WTC11 (cell line): Measurements from ENCODE around the gene FCHSD2. TPM values are rescaled to one million over a fixed set of nuclear protein-coding genes. Genes with fewer than 3 reads are reported as not detected.

Experiments used
- ATAC-seq: fragments of 200-7000 bp; cut with Tn5 transposase; 2 replicates; pipeline ENCODE4 v1.10.0; 2021; ENCODE audit warnings: mild to moderate bottlenecking, moderate library complexity
- CTCF ChIA-PET: fragments of 300-600 bp; sonication (Branson Sonifier 250); formaldehyde crosslinking; loops from one replicate; lab custom pipeline; 2021; ENCODE audit warnings: antibody characterized with exemption; lab: Charles Lee
- POLR2A ChIA-PET: fragments of 350-600 bp; sonication (Branson Sonifier 250); formaldehyde crosslinking; loops from one replicate; lab custom pipeline; 2021; ENCODE audit warnings: antibody characterized with exemption; lab: Charles Lee
- DNase-seq: peaks from one replicate; pipeline ENCODE4 v3.0.0; 2021; ENCODE audit warnings: low spot score
- H3K27ac Mint-ChIP-seq: 2 replicates; pipeline ENCODE4 v1.8.0; 2021; ENCODE audit warnings: mixed read lengths
- H3K27me3 Mint-ChIP-seq: 2 replicates; pipeline ENCODE4 v1.8.0; 2021; ENCODE audit warnings: low read depth, mild to moderate bottlenecking, moderate library complexity, mixed read lengths
- H3K36me3 Mint-ChIP-seq: 2 replicates; pipeline ENCODE4 v1.8.0; 2021; ENCODE audit warnings: mixed read lengths
- H3K4me1 Mint-ChIP-seq: 2 replicates; pipeline ENCODE4 v1.8.0; 2022; ENCODE audit warnings: mixed read lengths
- H3K4me3 Mint-ChIP-seq: 2 replicates; pipeline ENCODE4 v1.8.0; 2021; ENCODE audit warnings: mild to moderate bottlenecking, moderate library complexity, mixed read lengths
- H3K9me3 Mint-ChIP-seq: 2 replicates; pipeline ENCODE4 v1.8.0; 2021; ENCODE audit warnings: mixed read lengths
- ATF6 ChIP-seq: sonication (generic); formaldehyde crosslinking; IDR thresholded peaks from 2 replicates; pipeline ENCODE4 v1.8.1; 2023; ENCODE audit warnings: mild to moderate bottlenecking, missing genetic modification reagents
- ELF4 ChIP-seq: sonication (generic); formaldehyde crosslinking; IDR thresholded peaks from 2 replicates; pipeline ENCODE4 v1.8.1; 2022; ENCODE audit warnings: low read depth, mild to moderate bottlenecking, moderate library complexity, missing genetic modification reagents
- ETV6 ChIP-seq: sonication (generic); formaldehyde crosslinking; IDR thresholded peaks from 2 replicates; pipeline ENCODE4 v1.8.1; 2022; ENCODE audit warnings: mild to moderate bottlenecking, missing genetic modification reagents
- GABPB1 ChIP-seq: sonication (generic); formaldehyde crosslinking; IDR thresholded peaks from 2 replicates; pipeline ENCODE4 v1.8.1; 2023; ENCODE audit warnings: mild to moderate bottlenecking, missing genetic modification reagents
- HMGXB4 ChIP-seq: sonication (generic); formaldehyde crosslinking; IDR thresholded peaks from 2 replicates; pipeline ENCODE4 v1.8.1; 2023; ENCODE audit warnings: mild to moderate bottlenecking, moderate library complexity, missing genetic modification reagents
- NFATC4 ChIP-seq: fragments of 250-450 bp; sonication (Bioruptor Pico); IDR thresholded peaks from 2 replicates; pipeline ENCODE4 v1.9.0; 2021; ENCODE audit warnings: mild to moderate bottlenecking
- NR2C2 ChIP-seq: sonication (generic); formaldehyde crosslinking; IDR thresholded peaks from 2 replicates; pipeline ENCODE4 v1.8.0; 2022; ENCODE audit warnings: mild to moderate bottlenecking, missing genetic modification reagents
- OVOL2 ChIP-seq: fragments of 250-450 bp; sonication (Bioruptor Pico); IDR thresholded peaks from 2 replicates; pipeline ENCODE4 v1.9.0; 2021; ENCODE audit warnings: mild to moderate bottlenecking, borderline replicate concordance
- SP1 ChIP-seq: sonication (generic); formaldehyde crosslinking; conservative IDR thresholded peaks from 2 replicates; pipeline ENCODE4 v1.8.1; 2022; ENCODE audit warnings: missing genetic modification reagents
- ZNF232 ChIP-seq: sonication (generic); formaldehyde crosslinking; IDR thresholded peaks from 2 replicates; pipeline ENCODE4 v1.8.0; 2022; ENCODE audit warnings: mild to moderate bottlenecking, missing genetic modification reagents
- ZNF281 ChIP-seq: sonication (generic); formaldehyde crosslinking; IDR thresholded peaks from 2 replicates; pipeline ENCODE4 v1.8.0; 2023; ENCODE audit warnings: mild to moderate bottlenecking, missing genetic modification reagents
- ZNF396 ChIP-seq: fragments of 250-450 bp; sonication (Bioruptor Pico); IDR thresholded peaks from 2 replicates; pipeline ENCODE4 v1.8.0; 2021; ENCODE audit warnings: mild to moderate bottlenecking, moderate library complexity, borderline replicate concordance
- ZNF416 ChIP-seq: fragments of 250-450 bp; sonication (Bioruptor Pico); IDR thresholded peaks from 2 replicates; pipeline ENCODE4 v1.9.0; 2021; ENCODE audit warnings: mild to moderate bottlenecking, inconsistent platforms
- total RNA-seq: library from RNA; stranded (reverse); gene quantifications from 3 replicates; pipeline ENCODE4 v1.2.3, GENCODE V29; 2021
- TF ChIP-seq, protein P1 (sequence below): sonication (generic); formaldehyde crosslinking; IDR thresholded peaks from 2 replicates; pipeline ENCODE4 v1.8.0; 2022; ENCODE audit warnings: mild to moderate bottlenecking, missing genetic modification reagents
- TF ChIP-seq, protein P2 (sequence below): sonication (generic); formaldehyde crosslinking; IDR thresholded peaks from 2 replicates; pipeline ENCODE4 v1.8.0; 2022; ENCODE audit warnings: mild to moderate bottlenecking, missing genetic modification reagents
- TF ChIP-seq, protein P3 (sequence below): sonication (generic); formaldehyde crosslinking; IDR thresholded peaks from 2 replicates; pipeline ENCODE4 v1.8.1; 2022; ENCODE audit warnings: low read depth, missing genetic modification reagents, borderline replicate concordance
- TF ChIP-seq, protein P4 (sequence below): sonication (generic); formaldehyde crosslinking; IDR thresholded peaks from 2 replicates; pipeline ENCODE4 v1.8.0; 2022; ENCODE audit warnings: missing genetic modification reagents
- TF ChIP-seq, protein P5 (sequence below): fragments of 250-450 bp; sonication (Bioruptor Pico); IDR thresholded peaks from 2 replicates; pipeline ENCODE4 v1.9.0; 2021; ENCODE audit warnings: mild to moderate bottlenecking, borderline replicate concordance

FCHSD2 gene
- total RNA-seq, 1 experiment from 2014 or later: 10.1 TPM

DNA sequence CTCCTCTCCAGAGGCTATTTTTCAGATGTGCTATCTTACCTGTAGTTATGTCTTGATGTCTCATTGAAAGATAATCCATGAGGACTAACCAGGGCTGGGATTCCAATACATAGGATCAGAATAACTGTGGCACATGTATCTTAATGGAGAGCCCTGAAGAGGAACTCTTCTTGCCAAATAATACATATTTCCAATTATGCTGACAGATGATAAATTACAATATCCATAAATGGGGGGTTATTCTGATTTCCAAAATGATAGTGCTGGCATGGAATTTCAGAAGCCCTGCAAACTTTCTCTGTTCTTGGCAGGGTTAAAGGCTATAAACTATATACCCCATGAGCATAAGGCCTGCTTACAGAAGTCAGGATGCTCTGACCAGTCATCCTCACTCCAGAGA is 173.7 kb downstream of the FCHSD2 start (continued):
- TF ChIP-seq, protein P1, sequence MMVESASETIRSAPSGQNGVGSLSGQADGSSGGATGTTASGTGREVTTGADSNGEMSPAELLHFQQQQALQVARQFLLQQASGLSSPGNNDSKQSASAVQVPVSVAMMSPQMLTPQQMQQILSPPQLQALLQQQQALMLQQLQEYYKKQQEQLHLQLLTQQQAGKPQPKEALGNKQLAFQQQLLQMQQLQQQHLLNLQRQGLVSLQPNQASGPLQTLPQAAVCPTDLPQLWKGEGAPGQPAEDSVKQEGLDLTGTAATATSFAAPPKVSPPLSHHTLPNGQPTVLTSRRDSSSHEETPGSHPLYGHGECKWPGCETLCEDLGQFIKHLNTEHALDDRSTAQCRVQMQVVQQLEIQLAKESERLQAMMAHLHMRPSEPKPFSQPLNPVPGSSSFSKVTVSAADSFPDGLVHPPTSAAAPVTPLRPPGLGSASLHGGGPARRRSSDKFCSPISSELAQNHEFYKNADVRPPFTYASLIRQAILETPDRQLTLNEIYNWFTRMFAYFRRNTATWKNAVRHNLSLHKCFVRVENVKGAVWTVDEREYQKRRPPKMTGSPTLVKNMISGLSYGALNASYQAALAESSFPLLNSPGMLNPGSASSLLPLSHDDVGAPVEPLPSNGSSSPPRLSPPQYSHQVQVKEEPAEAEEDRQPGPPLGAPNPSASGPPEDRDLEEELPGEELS (CRISPR knock-in tag): no peak
- no peak for TF ChIP-seq ZNF232 (CRISPR knock-in tag)
- TF ChIP-seq HMGXB4 (CRISPR knock-in tag): no peak
- TF ChIP-seq SP1 (CRISPR knock-in tag): no peak
- TF ChIP-seq NFATC4 (CRISPR knock-in tag): no peak
- no peak for TF ChIP-seq ZNF281
- no peak for TF ChIP-seq ATF6

DNA sequence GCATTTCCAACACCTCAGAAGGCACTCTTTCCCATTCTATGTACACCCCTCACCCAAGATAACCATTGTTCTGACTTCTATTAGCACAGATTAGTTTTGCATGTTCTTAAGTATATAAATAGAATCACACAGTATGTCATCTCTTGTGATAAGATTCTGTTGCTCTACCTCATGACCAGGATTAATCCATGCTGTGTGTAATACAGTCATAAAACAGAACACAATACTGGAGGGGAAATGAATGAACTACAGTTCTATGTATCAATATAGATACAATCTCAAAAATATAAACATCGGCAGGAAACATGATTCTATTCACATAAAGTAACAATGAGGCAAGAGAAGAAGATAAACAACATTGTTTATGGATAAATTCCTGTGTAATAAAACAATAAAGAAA is 176.4 kb downstream of the FCHSD2 start:
- POLR2A ChIA-PET: no interaction called here
- H3K36me3 Mint-ChIP-seq: no peaks in the 10 kb centered on the region
- no peaks in the 10 kb centered on the region for H3K27me3 Mint-ChIP-seq
- H3K27ac Mint-ChIP-seq: no peak overlapping the region
- H3K4me1 Mint-ChIP-seq: no peaks in the 10 kb centered on the region
- H3K9me3 Mint-ChIP-seq: no peaks in the 10 kb centered on the region
- CTCF ChIA-PET: no interaction called here
- DNase-seq: no peak
- ATAC-seq: no peak
- no peak overlapping the region for H3K4me3 Mint-ChIP-seq
- TF ChIP-seq ETV6 (CRISPR knock-in tag): no peak
- no peak for TF ChIP-seq OVOL2 (CRISPR knock-in tag)
- no peak for TF ChIP-seq NR2C2 (CRISPR knock-in tag)
- no peak for TF ChIP-seq GABPB1 (CRISPR knock-in tag)
- TF ChIP-seq, protein P2, sequence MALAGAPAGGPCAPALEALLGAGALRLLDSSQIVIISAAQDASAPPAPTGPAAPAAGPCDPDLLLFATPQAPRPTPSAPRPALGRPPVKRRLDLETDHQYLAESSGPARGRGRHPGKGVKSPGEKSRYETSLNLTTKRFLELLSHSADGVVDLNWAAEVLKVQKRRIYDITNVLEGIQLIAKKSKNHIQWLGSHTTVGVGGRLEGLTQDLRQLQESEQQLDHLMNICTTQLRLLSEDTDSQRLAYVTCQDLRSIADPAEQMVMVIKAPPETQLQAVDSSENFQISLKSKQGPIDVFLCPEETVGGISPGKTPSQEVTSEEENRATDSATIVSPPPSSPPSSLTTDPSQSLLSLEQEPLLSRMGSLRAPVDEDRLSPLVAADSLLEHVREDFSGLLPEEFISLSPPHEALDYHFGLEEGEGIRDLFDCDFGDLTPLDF (CRISPR knock-in tag): no peak
- no peak for TF ChIP-seq ZNF396 (CRISPR knock-in tag)
- no peak for TF ChIP-seq ELF4
- TF ChIP-seq, protein P3, sequence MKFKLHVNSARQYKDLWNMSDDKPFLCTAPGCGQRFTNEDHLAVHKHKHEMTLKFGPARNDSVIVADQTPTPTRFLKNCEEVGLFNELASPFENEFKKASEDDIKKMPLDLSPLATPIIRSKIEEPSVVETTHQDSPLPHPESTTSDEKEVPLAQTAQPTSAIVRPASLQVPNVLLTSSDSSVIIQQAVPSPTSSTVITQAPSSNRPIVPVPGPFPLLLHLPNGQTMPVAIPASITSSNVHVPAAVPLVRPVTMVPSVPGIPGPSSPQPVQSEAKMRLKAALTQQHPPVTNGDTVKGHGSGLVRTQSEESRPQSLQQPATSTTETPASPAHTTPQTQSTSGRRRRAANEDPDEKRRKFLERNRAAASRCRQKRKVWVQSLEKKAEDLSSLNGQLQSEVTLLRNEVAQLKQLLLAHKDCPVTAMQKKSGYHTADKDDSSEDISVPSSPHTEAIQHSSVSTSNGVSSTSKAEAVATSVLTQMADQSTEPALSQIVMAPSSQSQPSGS (CRISPR knock-in tag): no peak
- TF ChIP-seq, protein P4, sequence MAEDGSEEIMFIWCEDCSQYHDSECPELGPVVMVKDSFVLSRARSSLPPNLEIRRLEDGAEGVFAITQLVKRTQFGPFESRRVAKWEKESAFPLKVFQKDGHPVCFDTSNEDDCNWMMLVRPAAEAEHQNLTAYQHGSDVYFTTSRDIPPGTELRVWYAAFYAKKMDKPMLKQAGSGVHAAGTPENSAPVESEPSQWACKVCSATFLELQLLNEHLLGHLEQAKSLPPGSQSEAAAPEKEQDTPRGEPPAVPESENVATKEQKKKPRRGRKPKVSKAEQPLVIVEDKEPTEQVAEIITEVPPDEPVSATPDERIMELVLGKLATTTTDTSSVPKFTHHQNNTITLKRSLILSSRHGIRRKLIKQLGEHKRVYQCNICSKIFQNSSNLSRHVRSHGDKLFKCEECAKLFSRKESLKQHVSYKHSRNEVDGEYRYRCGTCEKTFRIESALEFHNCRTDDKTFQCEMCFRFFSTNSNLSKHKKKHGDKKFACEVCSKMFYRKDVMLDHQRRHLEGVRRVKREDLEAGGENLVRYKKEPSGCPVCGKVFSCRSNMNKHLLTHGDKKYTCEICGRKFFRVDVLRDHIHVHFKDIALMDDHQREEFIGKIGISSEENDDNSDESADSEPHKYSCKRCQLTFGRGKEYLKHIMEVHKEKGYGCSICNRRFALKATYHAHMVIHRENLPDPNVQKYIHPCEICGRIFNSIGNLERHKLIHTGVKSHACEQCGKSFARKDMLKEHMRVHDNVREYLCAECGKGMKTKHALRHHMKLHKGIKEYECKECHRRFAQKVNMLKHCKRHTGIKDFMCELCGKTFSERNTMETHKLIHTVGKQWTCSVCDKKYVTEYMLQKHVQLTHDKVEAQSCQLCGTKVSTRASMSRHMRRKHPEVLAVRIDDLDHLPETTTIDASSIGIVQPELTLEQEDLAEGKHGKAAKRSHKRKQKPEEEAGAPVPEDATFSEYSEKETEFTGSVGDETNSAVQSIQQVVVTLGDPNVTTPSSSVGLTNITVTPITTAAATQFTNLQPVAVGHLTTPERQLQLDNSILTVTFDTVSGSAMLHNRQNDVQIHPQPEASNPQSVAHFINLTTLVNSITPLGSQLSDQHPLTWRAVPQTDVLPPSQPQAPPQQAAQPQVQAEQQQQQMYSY (CRISPR knock-in tag): no peak
- no peak for TF ChIP-seq ZNF416
- TF ChIP-seq, protein P5, sequence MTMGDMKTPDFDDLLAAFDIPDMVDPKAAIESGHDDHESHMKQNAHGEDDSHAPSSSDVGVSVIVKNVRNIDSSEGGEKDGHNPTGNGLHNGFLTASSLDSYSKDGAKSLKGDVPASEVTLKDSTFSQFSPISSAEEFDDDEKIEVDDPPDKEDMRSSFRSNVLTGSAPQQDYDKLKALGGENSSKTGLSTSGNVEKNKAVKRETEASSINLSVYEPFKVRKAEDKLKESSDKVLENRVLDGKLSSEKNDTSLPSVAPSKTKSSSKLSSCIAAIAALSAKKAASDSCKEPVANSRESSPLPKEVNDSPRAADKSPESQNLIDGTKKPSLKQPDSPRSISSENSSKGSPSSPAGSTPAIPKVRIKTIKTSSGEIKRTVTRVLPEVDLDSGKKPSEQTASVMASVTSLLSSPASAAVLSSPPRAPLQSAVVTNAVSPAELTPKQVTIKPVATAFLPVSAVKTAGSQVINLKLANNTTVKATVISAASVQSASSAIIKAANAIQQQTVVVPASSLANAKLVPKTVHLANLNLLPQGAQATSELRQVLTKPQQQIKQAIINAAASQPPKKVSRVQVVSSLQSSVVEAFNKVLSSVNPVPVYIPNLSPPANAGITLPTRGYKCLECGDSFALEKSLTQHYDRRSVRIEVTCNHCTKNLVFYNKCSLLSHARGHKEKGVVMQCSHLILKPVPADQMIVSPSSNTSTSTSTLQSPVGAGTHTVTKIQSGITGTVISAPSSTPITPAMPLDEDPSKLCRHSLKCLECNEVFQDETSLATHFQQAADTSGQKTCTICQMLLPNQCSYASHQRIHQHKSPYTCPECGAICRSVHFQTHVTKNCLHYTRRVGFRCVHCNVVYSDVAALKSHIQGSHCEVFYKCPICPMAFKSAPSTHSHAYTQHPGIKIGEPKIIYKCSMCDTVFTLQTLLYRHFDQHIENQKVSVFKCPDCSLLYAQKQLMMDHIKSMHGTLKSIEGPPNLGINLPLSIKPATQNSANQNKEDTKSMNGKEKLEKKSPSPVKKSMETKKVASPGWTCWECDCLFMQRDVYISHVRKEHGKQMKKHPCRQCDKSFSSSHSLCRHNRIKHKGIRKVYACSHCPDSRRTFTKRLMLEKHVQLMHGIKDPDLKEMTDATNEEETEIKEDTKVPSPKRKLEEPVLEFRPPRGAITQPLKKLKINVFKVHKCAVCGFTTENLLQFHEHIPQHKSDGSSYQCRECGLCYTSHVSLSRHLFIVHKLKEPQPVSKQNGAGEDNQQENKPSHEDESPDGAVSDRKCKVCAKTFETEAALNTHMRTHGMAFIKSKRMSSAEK (CRISPR knock-in tag): no peak
